ENCODE data around the gene NEK1. TPM values are rescaled to one million over a fixed set of nuclear protein-coding genes. Genes with fewer than 3 reads are reported as not detected.

NEK1 gene
- total and polyA plus RNA-seq, 2 donors (not counting 3 experiments of a cell fraction or from before 2014, with no cell fraction given), result 2.6 to 10.1 TPM

- no peak overlapping the region for H3K4me3 ChIP-seq (replicated peaks in 1 of 3; ENCODE audit: insufficient read depth in 1 of 3, low read depth in 1 of 3, low read length in 3 of 3)
- H3K27ac ChIP-seq (ENCODE audit: insufficient read depth, low read depth, low read length), result no peak overlapping the region
- H3K79me2 ChIP-seq (ENCODE audit: control insufficient read depth, insufficient read depth, low read length), result peaks cover 13% of the 10 kb centered on the region
- no TSS peak for BruUV-seq (replicated peaks)
- DNase-seq (ENCODE audit: low read depth, low spot score) (no peak), FAIRE-seq (no peak)
- no peaks in the 10 kb centered on the region for H3K27me3 ChIP-seq (ENCODE audit: control insufficient read depth in 2 of 2, insufficient read depth in 2 of 2, low read length in 2 of 2)
- ChIA-PET POLR2A (interaction anchor here (0.7 to 1.9 kb wide), 2 partner anchors 9 to 24 kb away, joined by 3 to 4 read pairs; no protein-coding TSS in a partner anchor), CTCF (interaction anchor here (1.0 to 1.8 kb wide), 6 partner anchors 9 to 30 kb away, joined by 3 to 6 read pairs (median 4); partner anchors contain the start of gene CLCN3)
- no peak overlapping the region for H3K9ac ChIP-seq (replicated peaks; ENCODE audit: extremely low read depth, insufficient read depth, low read length)
- intact Hi-C loops (cut with micrococcal nuclease) (no loop called here), dilution Hi-C loops (cut with MboI; ENCODE audit: extremely low pct_ligation_motif_present, low sequenced_read_pairs) (no loop called here)
- no peaks in the 10 kb centered on the region for H4K20me1 ChIP-seq (replicated peaks; ENCODE audit: control insufficient read depth, extremely low read depth, insufficient read depth, low read length)
- no peak overlapping the region for H2AFZ ChIP-seq (ENCODE audit: low read depth, low read length)
- no peak overlapping the region for H3K4me2 ChIP-seq (ENCODE audit: insufficient read depth, low read length)
- H3K9me3 ChIP-seq (replicated peaks; ENCODE audit: control insufficient read depth, insufficient read depth, low read length), result no peaks in the 10 kb centered on the region
- no peaks in the 10 kb centered on the region for H3K4me1 ChIP-seq (ENCODE audit: control insufficient read depth, extremely low read depth, insufficient read depth, low read length)
- no peaks in the 10 kb centered on the region for H3K9me1 ChIP-seq (replicated peaks; ENCODE audit: control insufficient read depth, extremely low read depth, insufficient read depth, low read length)
- H3K36me3 ChIP-seq (ENCODE audit: control insufficient read depth in 2 of 2, extremely low read depth in 1 of 2, insufficient read depth in 2 of 2, low read length in 2 of 2), result no peaks in the 10 kb centered on the region
- TF ChIP-seq MAX (IDR thresholded peaks at IDR 0.05; ENCODE audit: insufficient read depth, insufficient read length) (no peak), CTCF (IDR thresholded peaks at IDR 0.05; ENCODE audit: extremely low read depth in 1 of 2, insufficient read depth in 1 of 2, low read depth in 1 of 2, low read length in 2 of 2) (no peak), GATA2 (IDR thresholded peaks at IDR 0.05; ENCODE audit: insufficient read depth, insufficient read length, low read depth, low read length) (no peak), EZH2 (IDR thresholded peaks at IDR 0.05; ENCODE audit: borderline replicate concordance, low read depth, low read length, severe bottlenecking) (no peak), POLR2AphosphoS5 (IDR thresholded peaks at IDR 0.05; ENCODE audit: insufficient read depth, low read depth, low read length) (no peak), JUN (IDR thresholded peaks at IDR 0.05; ENCODE audit: borderline replicate concordance, insufficient read depth, insufficient read length, low read depth) (no peak), POLR2A (IDR thresholded peaks at IDR 0.05; ENCODE audit: low read depth, low read length) (no peak), FOS (IDR thresholded peaks at IDR 0.05; ENCODE audit: borderline replicate concordance, insufficient read depth, low read length) (no peak), MYC (IDR thresholded peaks at IDR 0.05; ENCODE audit: low read depth, low read length) (no peak)
These were observed 37.3 kb upstream of the NEK1 start for GRCh38 chr4:169649545-169650226.

Measured in endothelial cell of umbilical vein (primary cell).